Loucy (cell line): Measurements from ENCODE around the gene ZFHX3.

Source experiments
- CTCF ChIP-seq: fragments of 200-600 bp; sonication (generic); conservative IDR thresholded peaks from 2 replicates; pipeline ENCODE4 v1.5.1; 2014; ENCODE audit warnings: mild to moderate bottlenecking, antibody characterized with exemption, low read length
- EZH2phosphoT487 ChIP-seq: fragments of 200-600 bp; IDR thresholded peaks from 2 replicates; pipeline ENCODE4 v1.6.1; 2018; ENCODE audit warnings: antibody characterized with exemption, mild to moderate bottlenecking, moderate library complexity, borderline replicate concordance

- TF ChIP-seq CTCF (no peak), EZH2phosphoT487 (no peak)
These were observed 15.1 kb upstream of the ZFHX3 start for GRCh38 chr16:73062743-73063733.
